Natural killer cell (primary cell): ENCODE measurements around the gene TXNDC5. TPM values are rescaled to one million over a fixed set of nuclear protein-coding genes. Genes with fewer than 3 reads are reported as not detected.

Source experiments
- ATAC-seq, 3 donors: fragments of 150-1000 bp in 2 of 3; fragments of 200-7000 bp in 1 of 3; cut with Tn5 transposase; 1 replicate in 1 of 3; 2 replicates in 2 of 3; pipeline ENCODE4 v1.10.0; 2021; ENCODE audit warnings: mild to moderate bottlenecking in 2 of 3, moderate library complexity in 2 of 3
- DNase-seq, 2 donors: peaks; one replicate each; pipeline versions ENCODE4 v3.0.0 to v3.0.0-alpha.2; 2013 to 2021; ENCODE audit warnings: mixed read lengths in 1 of 2
- H3K27ac ChIP-seq: one replicate; pipeline ENCODE4 v1.5.1; 2013; ENCODE audit warnings: mild to moderate bottlenecking, low read length
- H3K27me3 ChIP-seq: one replicate; pipeline ENCODE4 v1.6.1; 2013; ENCODE audit warnings: low read length; ENCODE audit not compliant: control insufficient read depth, insufficient read depth
- H3K36me3 ChIP-seq: one replicate; pipeline ENCODE4 v1.6.1; 2013; ENCODE audit warnings: low read length; ENCODE audit not compliant: control insufficient read depth, insufficient read depth
- H3K4me1 ChIP-seq: one replicate; pipeline ENCODE4 v1.6.1; 2013; ENCODE audit warnings: low read length; ENCODE audit not compliant: control insufficient read depth, insufficient read depth
- H3K4me3 ChIP-seq: one replicate; pipeline ENCODE4 v1.5.1; 2013; ENCODE audit warnings: low read length
- H3K9me3 ChIP-seq: one replicate; pipeline ENCODE4 v1.6.1; 2013; ENCODE audit warnings: low read length; ENCODE audit not compliant: control insufficient read depth, insufficient read depth
- H3K27ac Mint-ChIP-seq, 2 donors: one replicate each; pipeline ENCODE4 v1.8.0; 2022; ENCODE audit warnings: mild to moderate bottlenecking in 2 of 2, mixed read lengths in 2 of 2, moderate library complexity in 1 of 2
- H3K27me3 Mint-ChIP-seq, 2 donors: one replicate each; pipeline ENCODE4 v1.8.0; 2022; ENCODE audit warnings: low read depth in 2 of 2, mixed read lengths in 2 of 2
- H3K36me3 Mint-ChIP-seq: one replicate; pipeline ENCODE4 v1.8.0; 2022; ENCODE audit warnings: mixed read lengths
- H3K4me1 Mint-ChIP-seq, 2 donors: one replicate each; pipeline ENCODE4 v1.8.0; 2022; ENCODE audit warnings: mixed read lengths in 2 of 2
- H3K4me3 Mint-ChIP-seq: one replicate; pipeline ENCODE4 v1.8.0; 2022; ENCODE audit warnings: mild to moderate bottlenecking, moderate library complexity, mixed read lengths
- H3K9me3 Mint-ChIP-seq, 2 donors: one replicate each; pipeline ENCODE4 v1.8.0; 2022; ENCODE audit warnings: mixed read lengths in 2 of 2
- CTCF ChIP-seq: fragments of 200-600 bp; IDR thresholded peaks from one replicate; pipeline ENCODE4 v1.8.0; 2022; ENCODE audit warnings: antibody characterized with exemption
- WGBS: methylation state at CpG from one replicate; pipeline ENCODE4 v1.1.7; 2013; ENCODE audit warnings: missing lambda C conversion rate; ENCODE audit not compliant: insufficient coverage; 5-methylcytosine and 5-hydroxymethylcytosine counted together
- intact Hi-C: fragments of 100-400 bp; cut with micrococcal nuclease; formaldehyde crosslinking; loops from one replicate; pipeline ENCODE4 v1.14.2; 2022
- total RNA-seq, 4 donors: library from RNA; stranded (reverse); fragments of 120-200 nt in 1 of 4; gene quantifications; one replicate each; pipeline versions ENCODE4 v1.2.3 to v1.2.4, GENCODE V29; 2013 to 2022

Gene TXNDC5
- total RNA-seq, 3 donors from 2014 or later (not counting 1 experiment from before 2014, with no cell fraction given): 7.9 to 105 (median 9.7) TPM

- Histone ChIP-seq H3K27me3 (no peaks in the 10 kb centered on the region), H3K36me3 (no peaks in the 10 kb centered on the region), H3K27ac (no peak overlapping the region), H3K4me1 (no peaks in the 10 kb centered on the region), H3K4me3 (no peak overlapping the region), H3K9me3 (no peaks in the 10 kb centered on the region)
- intact Hi-C loops: no loop called here
- WGBS: no CpG with 5 or more reads among the region's 1 CpG
- H3K27ac Mint-ChIP-seq: no peak overlapping the region
- H3K4me1 Mint-ChIP-seq: no peaks in the 10 kb centered on the region
- H3K9me3 Mint-ChIP-seq: no peaks in the 10 kb centered on the region
- DNase-seq (no peak), ATAC-seq (no peak)
- no peak for TF ChIP-seq CTCF
- H3K27me3 Mint-ChIP-seq: peaks cover 5 to 7% of the 10 kb centered on the region in 2 donors
- H3K4me3 Mint-ChIP-seq: no peak overlapping the region
- H3K36me3 Mint-ChIP-seq: no peaks in the 10 kb centered on the region
Observed at GRCh38 chr6:7956257-7956656, 45.7 kb upstream of the TXNDC5 start.

- TF ChIP-seq CTCF: no peak
- no peaks in the 10 kb centered on the region for H3K9me3 Mint-ChIP-seq
- intact Hi-C loops: no loop called here
- no peaks in the 10 kb centered on the region for H3K4me1 Mint-ChIP-seq
- no peaks in the 10 kb centered on the region for H3K9me3 ChIP-seq
- DNase-seq (no peak), ATAC-seq (no peak)
- peaks cover 5 to 7% of the 10 kb centered on the region in 2 donors for H3K27me3 Mint-ChIP-seq
- H3K27ac ChIP-seq: no peak overlapping the region
- H3K27me3 ChIP-seq: no peaks in the 10 kb centered on the region
- WGBS: 89% methylated on average over 4 of the region's 4 CpGs
- no peaks in the 10 kb centered on the region for H3K36me3 Mint-ChIP-seq
- no peaks in the 10 kb centered on the region for H3K4me1 ChIP-seq
- no peak overlapping the region for H3K27ac Mint-ChIP-seq
- no peak overlapping the region for H3K4me3 Mint-ChIP-seq
- no peaks in the 10 kb centered on the region for H3K36me3 ChIP-seq
- H3K4me3 ChIP-seq: no peak overlapping the region
Observed at GRCh38 chr6:7954477-7955200, 44.1 kb upstream of the TXNDC5 start.

GRCh38 chr6:7953753-7954152 is 43.2 kb upstream of the TXNDC5 start:
- Mint-ChIP-seq H3K9me3 (no peaks in the 10 kb centered on the region), H3K27ac (no peak overlapping the region), H3K27me3 (peaks cover 5 to 7% of the 10 kb centered on the region in 2 donors), H3K36me3 (no peaks in the 10 kb centered on the region), H3K4me3 (no peak overlapping the region), H3K4me1 (no peaks in the 10 kb centered on the region)
- H3K36me3 ChIP-seq: no peaks in the 10 kb centered on the region
- WGBS: 100% methylated on average over 1 of the region's 1 CpG
- H3K4me1 ChIP-seq: no peaks in the 10 kb centered on the region
- H3K4me3 ChIP-seq: no peak overlapping the region
- H3K9me3 ChIP-seq: no peaks in the 10 kb centered on the region
- no peak overlapping the region for H3K27ac ChIP-seq
- intact Hi-C loops: no loop called here
- DNase-seq (no peak), ATAC-seq (no peak)
- TF ChIP-seq CTCF: no peak
- H3K27me3 ChIP-seq: no peaks in the 10 kb centered on the region

- Histone ChIP-seq H3K27ac (no peak overlapping the region), H3K4me1 (no peaks in the 10 kb centered on the region), H3K36me3 (no peaks in the 10 kb centered on the region), H3K27me3 (no peaks in the 10 kb centered on the region), H3K4me3 (no peak overlapping the region), H3K9me3 (no peaks in the 10 kb centered on the region)
- peaks cover 0 to 3% of the 10 kb centered on the region in 2 donors for H3K27me3 Mint-ChIP-seq
- H3K27ac Mint-ChIP-seq: no peak overlapping the region
- intact Hi-C loops: no loop called here
- no peak for TF ChIP-seq CTCF
- H3K4me3 Mint-ChIP-seq: no peak overlapping the region
- 69% methylated on average over 5 of the region's 5 CpGs for WGBS
- H3K9me3 Mint-ChIP-seq: no peaks in the 10 kb centered on the region
- no peak for ATAC-seq
- no peak for DNase-seq
- H3K4me1 Mint-ChIP-seq: no peaks in the 10 kb centered on the region
- H3K36me3 Mint-ChIP-seq: no peaks in the 10 kb centered on the region
Observed at GRCh38 chr6:7939864-7940228, 29.3 kb upstream of the TXNDC5 start.
